ENCODE results near the gene IFITM1. TPM values are rescaled to one million over a fixed set of nuclear protein-coding genes. Genes with fewer than 3 reads are reported as not detected.

The IFITM1 gene
- total RNA-seq, 1 experiment from 2014 or later = 544 TPM

GRCh38 chr11:363948-364761 lies 50.3 kb downstream of the IFITM1 start (continued):
- TF ChIP-seq GRHL2 (CRISPR knock-in tag; IDR thresholded peaks at IDR 0.05; ENCODE audit: insufficient replicate concordance, severe bottlenecking) = no peak
- TF ChIP-seq, protein P1, sequence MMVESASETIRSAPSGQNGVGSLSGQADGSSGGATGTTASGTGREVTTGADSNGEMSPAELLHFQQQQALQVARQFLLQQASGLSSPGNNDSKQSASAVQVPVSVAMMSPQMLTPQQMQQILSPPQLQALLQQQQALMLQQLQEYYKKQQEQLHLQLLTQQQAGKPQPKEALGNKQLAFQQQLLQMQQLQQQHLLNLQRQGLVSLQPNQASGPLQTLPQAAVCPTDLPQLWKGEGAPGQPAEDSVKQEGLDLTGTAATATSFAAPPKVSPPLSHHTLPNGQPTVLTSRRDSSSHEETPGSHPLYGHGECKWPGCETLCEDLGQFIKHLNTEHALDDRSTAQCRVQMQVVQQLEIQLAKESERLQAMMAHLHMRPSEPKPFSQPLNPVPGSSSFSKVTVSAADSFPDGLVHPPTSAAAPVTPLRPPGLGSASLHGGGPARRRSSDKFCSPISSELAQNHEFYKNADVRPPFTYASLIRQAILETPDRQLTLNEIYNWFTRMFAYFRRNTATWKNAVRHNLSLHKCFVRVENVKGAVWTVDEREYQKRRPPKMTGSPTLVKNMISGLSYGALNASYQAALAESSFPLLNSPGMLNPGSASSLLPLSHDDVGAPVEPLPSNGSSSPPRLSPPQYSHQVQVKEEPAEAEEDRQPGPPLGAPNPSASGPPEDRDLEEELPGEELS (CRISPR knock-in tag; IDR thresholded peaks at IDR 0.05) = no peak
- TF ChIP-seq ZMAT4 (CRISPR knock-in tag; IDR thresholded peaks at IDR 0.05) = no peak
- TF ChIP-seq, protein P2, sequence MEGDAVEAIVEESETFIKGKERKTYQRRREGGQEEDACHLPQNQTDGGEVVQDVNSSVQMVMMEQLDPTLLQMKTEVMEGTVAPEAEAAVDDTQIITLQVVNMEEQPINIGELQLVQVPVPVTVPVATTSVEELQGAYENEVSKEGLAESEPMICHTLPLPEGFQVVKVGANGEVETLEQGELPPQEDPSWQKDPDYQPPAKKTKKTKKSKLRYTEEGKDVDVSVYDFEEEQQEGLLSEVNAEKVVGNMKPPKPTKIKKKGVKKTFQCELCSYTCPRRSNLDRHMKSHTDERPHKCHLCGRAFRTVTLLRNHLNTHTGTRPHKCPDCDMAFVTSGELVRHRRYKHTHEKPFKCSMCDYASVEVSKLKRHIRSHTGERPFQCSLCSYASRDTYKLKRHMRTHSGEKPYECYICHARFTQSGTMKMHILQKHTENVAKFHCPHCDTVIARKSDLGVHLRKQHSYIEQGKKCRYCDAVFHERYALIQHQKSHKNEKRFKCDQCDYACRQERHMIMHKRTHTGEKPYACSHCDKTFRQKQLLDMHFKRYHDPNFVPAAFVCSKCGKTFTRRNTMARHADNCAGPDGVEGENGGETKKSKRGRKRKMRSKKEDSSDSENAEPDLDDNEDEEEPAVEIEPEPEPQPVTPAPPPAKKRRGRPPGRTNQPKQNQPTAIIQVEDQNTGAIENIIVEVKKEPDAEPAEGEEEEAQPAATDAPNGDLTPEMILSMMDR (IDR thresholded peaks at IDR 0.05) = peak; percentile 44
- TF ChIP-seq, protein P3, sequence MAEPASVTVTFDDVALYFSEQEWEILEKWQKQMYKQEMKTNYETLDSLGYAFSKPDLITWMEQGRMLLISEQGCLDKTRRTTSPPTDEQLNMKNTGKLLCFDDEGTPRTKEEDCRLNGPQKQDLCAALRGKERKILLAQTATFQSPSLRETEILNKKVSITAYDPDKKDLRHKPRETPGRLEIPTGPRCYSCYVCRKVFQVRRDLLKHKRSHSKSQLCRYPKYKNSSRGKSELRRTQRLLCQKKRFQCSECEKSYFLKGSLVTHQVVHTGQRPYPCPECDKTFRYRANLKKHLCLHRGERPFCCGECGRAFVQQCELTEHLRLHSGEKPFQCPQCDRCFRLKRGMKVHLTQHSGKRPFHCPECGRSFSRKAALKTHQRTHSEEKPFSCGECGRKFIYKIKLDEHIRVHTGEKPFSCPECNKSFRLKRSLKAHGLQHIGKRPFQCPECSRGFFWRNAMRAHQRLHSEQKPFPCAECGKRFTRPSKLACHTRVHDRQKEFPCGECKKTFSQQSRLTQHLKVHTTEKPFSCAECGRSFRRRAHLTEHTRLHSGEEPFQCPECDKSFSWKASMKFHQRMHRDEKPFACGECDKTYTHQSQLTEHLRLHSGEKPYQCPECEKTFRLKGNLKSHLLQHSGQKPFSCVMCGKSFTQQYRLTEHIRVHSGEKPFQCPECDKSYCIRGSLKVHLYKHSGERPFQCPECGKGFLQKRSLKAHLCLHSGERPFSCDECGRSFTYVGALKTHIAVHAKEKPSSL (CRISPR knock-in tag; conservative IDR thresholded peaks at IDR 0.05) = no peak
- TF ChIP-seq ZNF671 (CRISPR knock-in tag; IDR thresholded peaks at IDR 0.05) = no peak
- peak; percentile 63; the same call in 1 of the 2 replicates for TF ChIP-seq TP53 (CRISPR knock-in tag; IDR thresholded peaks at IDR 0.05)
- TF ChIP-seq HMGA2 (CRISPR knock-in tag; IDR thresholded peaks at IDR 0.05) = no peak
- no peak for TF ChIP-seq ATF2 (CRISPR knock-in tag; IDR thresholded peaks at IDR 0.05; ENCODE audit: borderline replicate concordance, low read depth)
- no peak for TF ChIP-seq ZNF138 (CRISPR knock-in tag; conservative IDR thresholded peaks at IDR 0.05)
- TF ChIP-seq FOXP1 (CRISPR knock-in tag; IDR thresholded peaks at IDR 0.05; ENCODE audit: borderline replicate concordance) = no peak; the same call in 1 of the 2 replicates
- TF ChIP-seq RELA (CRISPR knock-in tag; IDR thresholded peaks at IDR 0.05; ENCODE audit: borderline replicate concordance) = no peak
- TF ChIP-seq, protein P4, sequence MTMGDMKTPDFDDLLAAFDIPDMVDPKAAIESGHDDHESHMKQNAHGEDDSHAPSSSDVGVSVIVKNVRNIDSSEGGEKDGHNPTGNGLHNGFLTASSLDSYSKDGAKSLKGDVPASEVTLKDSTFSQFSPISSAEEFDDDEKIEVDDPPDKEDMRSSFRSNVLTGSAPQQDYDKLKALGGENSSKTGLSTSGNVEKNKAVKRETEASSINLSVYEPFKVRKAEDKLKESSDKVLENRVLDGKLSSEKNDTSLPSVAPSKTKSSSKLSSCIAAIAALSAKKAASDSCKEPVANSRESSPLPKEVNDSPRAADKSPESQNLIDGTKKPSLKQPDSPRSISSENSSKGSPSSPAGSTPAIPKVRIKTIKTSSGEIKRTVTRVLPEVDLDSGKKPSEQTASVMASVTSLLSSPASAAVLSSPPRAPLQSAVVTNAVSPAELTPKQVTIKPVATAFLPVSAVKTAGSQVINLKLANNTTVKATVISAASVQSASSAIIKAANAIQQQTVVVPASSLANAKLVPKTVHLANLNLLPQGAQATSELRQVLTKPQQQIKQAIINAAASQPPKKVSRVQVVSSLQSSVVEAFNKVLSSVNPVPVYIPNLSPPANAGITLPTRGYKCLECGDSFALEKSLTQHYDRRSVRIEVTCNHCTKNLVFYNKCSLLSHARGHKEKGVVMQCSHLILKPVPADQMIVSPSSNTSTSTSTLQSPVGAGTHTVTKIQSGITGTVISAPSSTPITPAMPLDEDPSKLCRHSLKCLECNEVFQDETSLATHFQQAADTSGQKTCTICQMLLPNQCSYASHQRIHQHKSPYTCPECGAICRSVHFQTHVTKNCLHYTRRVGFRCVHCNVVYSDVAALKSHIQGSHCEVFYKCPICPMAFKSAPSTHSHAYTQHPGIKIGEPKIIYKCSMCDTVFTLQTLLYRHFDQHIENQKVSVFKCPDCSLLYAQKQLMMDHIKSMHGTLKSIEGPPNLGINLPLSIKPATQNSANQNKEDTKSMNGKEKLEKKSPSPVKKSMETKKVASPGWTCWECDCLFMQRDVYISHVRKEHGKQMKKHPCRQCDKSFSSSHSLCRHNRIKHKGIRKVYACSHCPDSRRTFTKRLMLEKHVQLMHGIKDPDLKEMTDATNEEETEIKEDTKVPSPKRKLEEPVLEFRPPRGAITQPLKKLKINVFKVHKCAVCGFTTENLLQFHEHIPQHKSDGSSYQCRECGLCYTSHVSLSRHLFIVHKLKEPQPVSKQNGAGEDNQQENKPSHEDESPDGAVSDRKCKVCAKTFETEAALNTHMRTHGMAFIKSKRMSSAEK (CRISPR knock-in tag; IDR thresholded peaks at IDR 0.05; ENCODE audit: borderline replicate concordance) = no peak
- no peak for TF ChIP-seq NR2C2 (CRISPR knock-in tag; IDR thresholded peaks at IDR 0.05)
- no peak for TF ChIP-seq JAZF1 (CRISPR knock-in tag; IDR thresholded peaks at IDR 0.05)
- no peak for TF ChIP-seq GTF2I (CRISPR knock-in tag; conservative IDR thresholded peaks at IDR 0.05)
- TF ChIP-seq EMX1 (CRISPR knock-in tag; IDR thresholded peaks at IDR 0.05) = no peak
- no peak for TF ChIP-seq CREB1 (CRISPR knock-in tag; IDR thresholded peaks at IDR 0.05)
- no peak for TF ChIP-seq SMAD3 (CRISPR knock-in tag; IDR thresholded peaks at IDR 0.05; ENCODE audit: borderline replicate concordance)
- no peak; the same call in 1 of the 2 replicates for TF ChIP-seq MAX (CRISPR knock-in tag; IDR thresholded peaks at IDR 0.05)
- no peak for TF ChIP-seq HMGXB4 (CRISPR knock-in tag; IDR thresholded peaks at IDR 0.05)
- TF ChIP-seq, protein P5, sequence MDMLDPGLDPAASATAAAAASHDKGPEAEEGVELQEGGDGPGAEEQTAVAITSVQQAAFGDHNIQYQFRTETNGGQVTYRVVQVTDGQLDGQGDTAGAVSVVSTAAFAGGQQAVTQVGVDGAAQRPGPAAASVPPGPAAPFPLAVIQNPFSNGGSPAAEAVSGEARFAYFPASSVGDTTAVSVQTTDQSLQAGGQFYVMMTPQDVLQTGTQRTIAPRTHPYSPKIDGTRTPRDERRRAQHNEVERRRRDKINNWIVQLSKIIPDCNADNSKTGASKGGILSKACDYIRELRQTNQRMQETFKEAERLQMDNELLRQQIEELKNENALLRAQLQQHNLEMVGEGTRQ (CRISPR knock-in tag; IDR thresholded peaks at IDR 0.05) = 0 out of 2 replicates have a peak, but pooled peaks have one; percentile 14
- TF ChIP-seq RORB (CRISPR knock-in tag; IDR thresholded peaks at IDR 0.05) = no peak
